GM18870 (cell line): Measurements from ENCODE around the gene GGA3.
"Not testable (repeated sequence)": the region's sequence is repeated elsewhere in the genome, so short reads cannot be mapped to it uniquely, and the experiment has no call there.

ENCODE experiments used
- ATAC-seq: cut with Tn5 transposase; IDR thresholded peaks from one replicate; pipeline ENCODE4 v1.9.1; 2021; ENCODE audit warnings: moderate library complexity; ENCODE audit not compliant: unreplicated experiment

The GGA3 gene

GRCh38 chr17:75225016-75225415 is 36.4 kb downstream of the GGA3 start:
- no peak for ATAC-seq

- no peak for ATAC-seq
Observed at GRCh38 chr17:75219815-75220214, 41.6 kb downstream of the GGA3 start.

- ATAC-seq, result no peak
Observed at GRCh38 chr17:75218131-75218530, 43.3 kb downstream of the GGA3 start.

- ATAC-seq, result no peak
Observed at GRCh38 chr17:75209061-75209460, 52.3 kb downstream of the GGA3 start.

GRCh38 chr17:75208161-75208560 is 53.2 kb downstream of the GGA3 start:
- no peak for ATAC-seq

- no peak for ATAC-seq
Observed at GRCh38 chr17:75207760-75208159, 53.6 kb downstream of the GGA3 start.

GRCh38 chr17:75207050-75207407 is 54.4 kb downstream of the GGA3 start:
- ATAC-seq, result not testable (repeated sequence)

GRCh38 chr17:75205793-75206163 is 55.6 kb downstream of the GGA3 start:
- no peak for ATAC-seq

GRCh38 chr17:75205037-75205792 is 56.2 kb downstream of the GGA3 start, which contains the start of gene NUP85:
Gene NUP85 (plus strand): TSS chr17:75205679. CDS start chr17:75205762, 83 bp downstream.
- peak; percentile 57 for ATAC-seq

GRCh38 chr17:75199886-75200618 is 61.4 kb downstream of the GGA3 start:
- ATAC-seq, result no peak

GRCh38 chr17:75194879-75195278 is 66.5 kb downstream of the GGA3 start:
- no peak for ATAC-seq

- no peak for ATAC-seq
Observed at GRCh38 chr17:75191584-75191983, 69.8 kb downstream of the GGA3 start.

GRCh38 chr17:75188614-75189013 is 72.8 kb downstream of the GGA3 start:
- no peak for ATAC-seq
